ENCODE results near the gene ARSB. TPM values are rescaled to one million over a fixed set of nuclear protein-coding genes. Genes with fewer than 3 reads are reported as not detected.

Gene ARSB
- total RNA-seq, 1 experiment from 2014 or later: 18.1 TPM

DNA sequence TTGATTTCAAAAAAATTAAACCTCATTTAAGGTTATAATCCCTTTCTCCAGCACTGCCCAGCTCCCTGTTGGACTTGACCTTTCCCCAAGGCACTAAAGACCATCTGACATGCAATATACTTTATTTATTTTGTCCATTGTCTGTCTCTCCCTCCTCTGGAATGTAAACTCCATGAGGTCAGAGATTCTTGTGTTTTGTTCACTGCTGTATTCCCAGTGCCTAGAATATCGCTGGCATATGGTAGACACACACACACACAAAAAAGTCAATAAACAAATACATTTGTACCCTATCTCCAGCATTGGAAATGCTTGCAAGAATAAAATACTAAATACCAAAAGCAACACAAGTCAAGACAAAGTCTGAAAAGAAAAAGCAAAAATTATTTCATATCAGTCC is 17.3 kb upstream of the ARSB start:
- no peak overlapping the region for H3K27ac ChIP-seq (ENCODE audit: low read length)
- no peak overlapping the region for H3K4me3 ChIP-seq (ENCODE audit: low read depth in 2 of 2, low read length in 2 of 2)
- no TSS peak for BruUV-seq (replicated peaks)
- peaks cover 42% of the 10 kb centered on the region for H3K27me3 ChIP-seq (ENCODE audit: control insufficient read depth, insufficient read depth, low read length)
- intact Hi-C loops (cut with micrococcal nuclease; ENCODE audit: unreplicated experiment) (no loop called here), in situ Hi-C loops (cut with HindIII; ENCODE audit: low pct_unique_long_range_greater_than_20kb, low sequenced_read_pairs) (no loop called here)
- ChIA-PET POLR2A (no interaction called here), CTCF (no interaction called here)
- TF ChIP-seq SIN3A (IDR thresholded peaks at IDR 0.05; ENCODE audit: borderline replicate concordance, insufficient read depth, low read depth, low read length) (no peak), TCF7L2 (IDR thresholded peaks at IDR 0.05; ENCODE audit: low read depth, low read length) (no peak), POLR2AphosphoS5 (IDR thresholded peaks at IDR 0.05; ENCODE audit: low read depth, low read length) (no peak)
- TF ChIP-seq, protein P1, sequence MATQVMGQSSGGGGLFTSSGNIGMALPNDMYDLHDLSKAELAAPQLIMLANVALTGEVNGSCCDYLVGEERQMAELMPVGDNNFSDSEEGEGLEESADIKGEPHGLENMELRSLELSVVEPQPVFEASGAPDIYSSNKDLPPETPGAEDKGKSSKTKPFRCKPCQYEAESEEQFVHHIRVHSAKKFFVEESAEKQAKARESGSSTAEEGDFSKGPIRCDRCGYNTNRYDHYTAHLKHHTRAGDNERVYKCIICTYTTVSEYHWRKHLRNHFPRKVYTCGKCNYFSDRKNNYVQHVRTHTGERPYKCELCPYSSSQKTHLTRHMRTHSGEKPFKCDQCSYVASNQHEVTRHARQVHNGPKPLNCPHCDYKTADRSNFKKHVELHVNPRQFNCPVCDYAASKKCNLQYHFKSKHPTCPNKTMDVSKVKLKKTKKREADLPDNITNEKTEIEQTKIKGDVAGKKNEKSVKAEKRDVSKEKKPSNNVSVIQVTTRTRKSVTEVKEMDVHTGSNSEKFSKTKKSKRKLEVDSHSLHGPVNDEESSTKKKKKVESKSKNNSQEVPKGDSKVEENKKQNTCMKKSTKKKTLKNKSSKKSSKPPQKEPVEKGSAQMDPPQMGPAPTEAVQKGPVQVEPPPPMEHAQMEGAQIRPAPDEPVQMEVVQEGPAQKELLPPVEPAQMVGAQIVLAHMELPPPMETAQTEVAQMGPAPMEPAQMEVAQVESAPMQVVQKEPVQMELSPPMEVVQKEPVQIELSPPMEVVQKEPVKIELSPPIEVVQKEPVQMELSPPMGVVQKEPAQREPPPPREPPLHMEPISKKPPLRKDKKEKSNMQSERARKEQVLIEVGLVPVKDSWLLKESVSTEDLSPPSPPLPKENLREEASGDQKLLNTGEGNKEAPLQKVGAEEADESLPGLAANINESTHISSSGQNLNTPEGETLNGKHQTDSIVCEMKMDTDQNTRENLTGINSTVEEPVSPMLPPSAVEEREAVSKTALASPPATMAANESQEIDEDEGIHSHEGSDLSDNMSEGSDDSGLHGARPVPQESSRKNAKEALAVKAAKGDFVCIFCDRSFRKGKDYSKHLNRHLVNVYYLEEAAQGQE (IDR thresholded peaks at IDR 0.05; ENCODE audit: insufficient read depth in 1 of 2, low read depth in 2 of 2, low read length in 1 of 2): no peak
- TF ChIP-seq, protein P2, sequence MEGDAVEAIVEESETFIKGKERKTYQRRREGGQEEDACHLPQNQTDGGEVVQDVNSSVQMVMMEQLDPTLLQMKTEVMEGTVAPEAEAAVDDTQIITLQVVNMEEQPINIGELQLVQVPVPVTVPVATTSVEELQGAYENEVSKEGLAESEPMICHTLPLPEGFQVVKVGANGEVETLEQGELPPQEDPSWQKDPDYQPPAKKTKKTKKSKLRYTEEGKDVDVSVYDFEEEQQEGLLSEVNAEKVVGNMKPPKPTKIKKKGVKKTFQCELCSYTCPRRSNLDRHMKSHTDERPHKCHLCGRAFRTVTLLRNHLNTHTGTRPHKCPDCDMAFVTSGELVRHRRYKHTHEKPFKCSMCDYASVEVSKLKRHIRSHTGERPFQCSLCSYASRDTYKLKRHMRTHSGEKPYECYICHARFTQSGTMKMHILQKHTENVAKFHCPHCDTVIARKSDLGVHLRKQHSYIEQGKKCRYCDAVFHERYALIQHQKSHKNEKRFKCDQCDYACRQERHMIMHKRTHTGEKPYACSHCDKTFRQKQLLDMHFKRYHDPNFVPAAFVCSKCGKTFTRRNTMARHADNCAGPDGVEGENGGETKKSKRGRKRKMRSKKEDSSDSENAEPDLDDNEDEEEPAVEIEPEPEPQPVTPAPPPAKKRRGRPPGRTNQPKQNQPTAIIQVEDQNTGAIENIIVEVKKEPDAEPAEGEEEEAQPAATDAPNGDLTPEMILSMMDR (IDR thresholded peaks at IDR 0.05): no peak
- H3K4me1 ChIP-seq (ENCODE audit: control insufficient read depth, insufficient read depth, low read length): no peaks in the 10 kb centered on the region
- H3K36me3 ChIP-seq (ENCODE audit: control insufficient read depth, insufficient read depth, low read length): no peaks in the 10 kb centered on the region
- ATAC-seq (no peak), DNase-seq (ENCODE audit: low read depth, low spot score) (no peak)
- H3K9me3 ChIP-seq (ENCODE audit: control insufficient read depth, insufficient read depth, low read depth, low read length): no peaks in the 10 kb centered on the region

DNA sequence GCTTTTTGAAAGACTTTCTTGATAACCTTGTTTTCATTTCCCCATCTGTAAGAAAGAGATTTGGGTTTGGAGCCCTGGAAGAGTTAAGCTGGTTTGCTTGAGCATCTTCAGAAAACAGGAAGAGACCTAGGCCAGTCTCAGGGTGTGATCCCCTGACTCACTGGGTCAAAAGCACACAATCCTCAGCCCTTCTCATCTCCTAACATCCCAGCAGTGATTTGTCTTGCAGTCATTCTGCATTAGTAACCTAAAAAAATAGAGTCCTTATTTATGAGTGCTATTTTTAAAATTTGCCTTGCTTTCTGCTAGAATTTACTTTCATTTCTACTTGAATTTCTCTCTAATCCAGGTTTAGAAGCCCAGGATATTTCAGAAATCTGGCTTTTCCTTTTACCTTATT is 16.4 kb upstream of the ARSB start:
- ATAC-seq (no peak), DNase-seq (ENCODE audit: low read depth, low spot score) (no peak)
- Histone ChIP-seq H3K27me3 (ENCODE audit: control insufficient read depth, insufficient read depth, low read length) (peaks cover 49% of the 10 kb centered on the region), H3K9me3 (ENCODE audit: control insufficient read depth, insufficient read depth, low read depth, low read length) (no peaks in the 10 kb centered on the region), H3K4me3 (ENCODE audit: low read depth in 2 of 2, low read length in 2 of 2) (no peak overlapping the region), H3K4me1 (ENCODE audit: control insufficient read depth, insufficient read depth, low read length) (no peaks in the 10 kb centered on the region), H3K27ac (ENCODE audit: low read length) (no peak overlapping the region), H3K36me3 (ENCODE audit: control insufficient read depth, insufficient read depth, low read length) (no peaks in the 10 kb centered on the region)
- no TSS peak for BruUV-seq (replicated peaks)
- TF ChIP-seq, protein P2 (IDR thresholded peaks at IDR 0.05): no peak
- TF ChIP-seq SIN3A (IDR thresholded peaks at IDR 0.05; ENCODE audit: borderline replicate concordance, insufficient read depth, low read depth, low read length): no peak
- no peak for TF ChIP-seq POLR2AphosphoS5 (IDR thresholded peaks at IDR 0.05; ENCODE audit: low read depth, low read length)
- TF ChIP-seq, protein P1 (IDR thresholded peaks at IDR 0.05; ENCODE audit: insufficient read depth in 1 of 2, low read depth in 2 of 2, low read length in 1 of 2): no peak
- TF ChIP-seq TCF7L2 (IDR thresholded peaks at IDR 0.05; ENCODE audit: low read depth, low read length): no peak
- POLR2A ChIA-PET: no interaction called here
- intact Hi-C loops (cut with micrococcal nuclease; ENCODE audit: unreplicated experiment) (no loop called here), in situ Hi-C loops (cut with HindIII; ENCODE audit: low pct_unique_long_range_greater_than_20kb, low sequenced_read_pairs) (no loop called here)
- CTCF ChIA-PET: interaction anchor here (0.6 kb wide), 1 partner anchor 17 kb away, joined by 3 read pairs; no protein-coding TSS in a partner anchor
